ENCODE data around the gene MYH9. TPM values are rescaled to one million over a fixed set of nuclear protein-coding genes. Genes with fewer than 3 reads are reported as not detected.
A peak's percentile ranks its signal among the peaks of the same experiment; 100 is the strongest.

Gene MYH9
- polyA plus RNA-seq, 1 of the 3 experiments (the other 2 are of a cell fraction): 303 TPM

DNA sequence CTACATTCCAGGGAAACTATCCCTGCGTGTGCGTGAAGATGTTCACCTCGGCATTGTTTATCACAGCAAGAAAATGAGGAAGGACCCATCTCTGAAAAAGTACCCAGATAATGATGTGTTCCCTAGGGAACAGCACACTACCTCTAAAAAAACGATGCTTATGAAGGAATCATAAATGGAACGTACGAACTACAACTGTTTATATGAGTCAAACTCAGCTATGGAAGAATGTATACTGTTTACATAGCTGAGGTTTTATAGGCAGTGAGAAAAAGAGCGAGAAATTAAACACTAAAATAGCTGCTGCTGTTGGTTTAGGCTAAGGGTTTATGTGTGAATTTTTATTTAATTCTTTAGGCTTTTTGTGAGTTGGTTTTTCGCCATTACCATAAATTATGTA, 85.9 kb downstream of the MYH9 start (continued):
- no peak for TF ChIP-seq ZBTB33 (IDR thresholded peaks at IDR 0.05; ENCODE audit: borderline replicate concordance, low read depth)

GRCh38 chr22:36301384-36301828, 86.4 kb downstream of the MYH9 start:
- H3K79me2 ChIP-seq (ENCODE audit: insufficient read depth): peaks cover 93% of the 10 kb centered on the region
- ChIA-PET POLR2A (interaction anchor here (0.6 to 2.3 kb wide), 2 partner anchors 170 to 460 kb away, joined by 4 to 10 read pairs; no protein-coding TSS in a partner anchor), CTCF (interaction anchor here (0.6 to 13.6 kb wide), 40 partner anchors 8 to 191 kb away, joined by 3 to 329 read pairs (median 4); partner anchors contain the start of gene TXN2)
- peaks cover 81% of the 10 kb centered on the region for H4K20me1 ChIP-seq (ENCODE audit: insufficient read depth)
- H3K36me3 ChIP-seq (replicated peaks in 1 of 2; ENCODE audit: control insufficient read depth in 1 of 2, insufficient read depth in 2 of 2, low read length in 1 of 2): peaks cover 86 to 93% of the 10 kb centered on the region in 2 experiments
- 52% methylated on average over 6 of the region's 13 CpGs for WGBS (ENCODE audit: low lambda C conversion rate)
- H3K9ac ChIP-seq: no peak overlapping the region
- H3K27ac ChIP-seq (ENCODE audit: low read depth in 2 of 2, low read length in 1 of 2): peak overlapping the region in 1 of 2 experiments; percentile 4; a peak in 1 of 4 replicates
- TF ChIP-seq SMC3 (IDR thresholded peaks at IDR 0.05; ENCODE audit: low read depth, low read length): peak; percentile 93
- TF ChIP-seq CHD2 (IDR thresholded peaks at IDR 0.05; ENCODE audit: low read length, partially characterized antibody): peak; percentile 20
- no peak for TF ChIP-seq EP300 (IDR thresholded peaks at IDR 0.05; ENCODE audit: borderline replicate concordance in 1 of 2, low read depth in 1 of 2, low read length in 1 of 2)
- no peak for TF ChIP-seq FOSL2 (IDR thresholded peaks at IDR 0.05; ENCODE audit: borderline replicate concordance, low read depth)
- TF ChIP-seq NFIC (IDR thresholded peaks at IDR 0.05; ENCODE audit: borderline replicate concordance): no peak
- TF ChIP-seq RAD21 (IDR thresholded peaks at IDR 0.05; ENCODE audit: low read length): peak; percentile 92
- TF ChIP-seq USF2 (IDR thresholded peaks at IDR 0.05; ENCODE audit: borderline replicate concordance, low read depth, low read length): no peak
- TF ChIP-seq JUND (IDR thresholded peaks at IDR 0.05): no peak
- TF ChIP-seq YY1 (IDR thresholded peaks at IDR 0.05; ENCODE audit: low read depth): no peak
- peak; percentile 95 for TF ChIP-seq CTCF (IDR thresholded peaks at IDR 0.05)
- TF ChIP-seq SIN3A (IDR thresholded peaks at IDR 0.05; ENCODE audit: borderline replicate concordance, low read depth, low read length): no peak
- TF ChIP-seq, protein P1, sequence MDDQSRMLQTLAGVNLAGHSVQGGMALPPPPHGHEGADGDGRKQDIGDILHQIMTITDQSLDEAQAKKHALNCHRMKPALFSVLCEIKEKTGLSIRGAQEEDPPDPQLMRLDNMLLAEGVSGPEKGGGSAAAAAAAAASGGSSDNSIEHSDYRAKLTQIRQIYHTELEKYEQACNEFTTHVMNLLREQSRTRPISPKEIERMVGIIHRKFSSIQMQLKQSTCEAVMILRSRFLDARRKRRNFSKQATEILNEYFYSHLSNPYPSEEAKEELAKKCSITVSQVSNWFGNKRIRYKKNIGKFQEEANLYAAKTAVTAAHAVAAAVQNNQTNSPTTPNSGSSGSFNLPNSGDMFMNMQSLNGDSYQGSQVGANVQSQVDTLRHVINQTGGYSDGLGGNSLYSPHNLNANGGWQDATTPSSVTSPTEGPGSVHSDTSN (IDR thresholded peaks at IDR 0.05): no peak
- TF ChIP-seq, protein P2, sequence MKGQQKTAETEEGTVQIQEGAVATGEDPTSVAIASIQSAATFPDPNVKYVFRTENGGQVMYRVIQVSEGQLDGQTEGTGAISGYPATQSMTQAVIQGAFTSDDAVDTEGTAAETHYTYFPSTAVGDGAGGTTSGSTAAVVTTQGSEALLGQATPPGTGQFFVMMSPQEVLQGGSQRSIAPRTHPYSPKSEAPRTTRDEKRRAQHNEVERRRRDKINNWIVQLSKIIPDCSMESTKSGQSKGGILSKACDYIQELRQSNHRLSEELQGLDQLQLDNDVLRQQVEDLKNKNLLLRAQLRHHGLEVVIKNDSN (IDR thresholded peaks at IDR 0.05; ENCODE audit: borderline replicate concordance, low read depth): no peak
- TF ChIP-seq, protein P3, sequence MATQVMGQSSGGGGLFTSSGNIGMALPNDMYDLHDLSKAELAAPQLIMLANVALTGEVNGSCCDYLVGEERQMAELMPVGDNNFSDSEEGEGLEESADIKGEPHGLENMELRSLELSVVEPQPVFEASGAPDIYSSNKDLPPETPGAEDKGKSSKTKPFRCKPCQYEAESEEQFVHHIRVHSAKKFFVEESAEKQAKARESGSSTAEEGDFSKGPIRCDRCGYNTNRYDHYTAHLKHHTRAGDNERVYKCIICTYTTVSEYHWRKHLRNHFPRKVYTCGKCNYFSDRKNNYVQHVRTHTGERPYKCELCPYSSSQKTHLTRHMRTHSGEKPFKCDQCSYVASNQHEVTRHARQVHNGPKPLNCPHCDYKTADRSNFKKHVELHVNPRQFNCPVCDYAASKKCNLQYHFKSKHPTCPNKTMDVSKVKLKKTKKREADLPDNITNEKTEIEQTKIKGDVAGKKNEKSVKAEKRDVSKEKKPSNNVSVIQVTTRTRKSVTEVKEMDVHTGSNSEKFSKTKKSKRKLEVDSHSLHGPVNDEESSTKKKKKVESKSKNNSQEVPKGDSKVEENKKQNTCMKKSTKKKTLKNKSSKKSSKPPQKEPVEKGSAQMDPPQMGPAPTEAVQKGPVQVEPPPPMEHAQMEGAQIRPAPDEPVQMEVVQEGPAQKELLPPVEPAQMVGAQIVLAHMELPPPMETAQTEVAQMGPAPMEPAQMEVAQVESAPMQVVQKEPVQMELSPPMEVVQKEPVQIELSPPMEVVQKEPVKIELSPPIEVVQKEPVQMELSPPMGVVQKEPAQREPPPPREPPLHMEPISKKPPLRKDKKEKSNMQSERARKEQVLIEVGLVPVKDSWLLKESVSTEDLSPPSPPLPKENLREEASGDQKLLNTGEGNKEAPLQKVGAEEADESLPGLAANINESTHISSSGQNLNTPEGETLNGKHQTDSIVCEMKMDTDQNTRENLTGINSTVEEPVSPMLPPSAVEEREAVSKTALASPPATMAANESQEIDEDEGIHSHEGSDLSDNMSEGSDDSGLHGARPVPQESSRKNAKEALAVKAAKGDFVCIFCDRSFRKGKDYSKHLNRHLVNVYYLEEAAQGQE (IDR thresholded peaks at IDR 0.05; ENCODE audit: low read depth, low read length): no peak
- TF ChIP-seq POLR2AphosphoS5 (IDR thresholded peaks at IDR 0.05; ENCODE audit: low read depth, low read length): no peak
- H3K9me2 ChIP-seq: no peaks in the 10 kb centered on the region
- H2AFZ ChIP-seq (ENCODE audit: low read depth): no peak overlapping the region
- peaks cover 64% of the 10 kb centered on the region for H3F3A ChIP-seq (replicated peaks; ENCODE audit: insufficient read depth)
- no peaks in the 10 kb centered on the region for H3K27me3 ChIP-seq (ENCODE audit: insufficient read depth)
- no peaks in the 10 kb centered on the region for H3K4me1 ChIP-seq (ENCODE audit: control insufficient read depth in 1 of 2, insufficient read depth in 2 of 2, low read depth in 1 of 2, low read length in 1 of 2)
- H3K9me3 ChIP-seq: no peaks in the 10 kb centered on the region
- peak; percentile 88 for DNase-seq
- H3K4me3 ChIP-seq (ENCODE audit: low read depth in 2 of 2, low read length in 1 of 2): no peak overlapping the region; a peak in 1 of 4 replicates
- H3K4me2 ChIP-seq: no peak overlapping the region

Data from SK-N-SH (cell line).